CMK (cell line): Measurements from ENCODE around the gene CXorf38.

Experiments
- DNase-seq: peaks from one replicate; pipeline ENCODE4 v3.0.0-alpha.2; 2010; ENCODE audit warnings: low read depth

The CXorf38 gene

DNA sequence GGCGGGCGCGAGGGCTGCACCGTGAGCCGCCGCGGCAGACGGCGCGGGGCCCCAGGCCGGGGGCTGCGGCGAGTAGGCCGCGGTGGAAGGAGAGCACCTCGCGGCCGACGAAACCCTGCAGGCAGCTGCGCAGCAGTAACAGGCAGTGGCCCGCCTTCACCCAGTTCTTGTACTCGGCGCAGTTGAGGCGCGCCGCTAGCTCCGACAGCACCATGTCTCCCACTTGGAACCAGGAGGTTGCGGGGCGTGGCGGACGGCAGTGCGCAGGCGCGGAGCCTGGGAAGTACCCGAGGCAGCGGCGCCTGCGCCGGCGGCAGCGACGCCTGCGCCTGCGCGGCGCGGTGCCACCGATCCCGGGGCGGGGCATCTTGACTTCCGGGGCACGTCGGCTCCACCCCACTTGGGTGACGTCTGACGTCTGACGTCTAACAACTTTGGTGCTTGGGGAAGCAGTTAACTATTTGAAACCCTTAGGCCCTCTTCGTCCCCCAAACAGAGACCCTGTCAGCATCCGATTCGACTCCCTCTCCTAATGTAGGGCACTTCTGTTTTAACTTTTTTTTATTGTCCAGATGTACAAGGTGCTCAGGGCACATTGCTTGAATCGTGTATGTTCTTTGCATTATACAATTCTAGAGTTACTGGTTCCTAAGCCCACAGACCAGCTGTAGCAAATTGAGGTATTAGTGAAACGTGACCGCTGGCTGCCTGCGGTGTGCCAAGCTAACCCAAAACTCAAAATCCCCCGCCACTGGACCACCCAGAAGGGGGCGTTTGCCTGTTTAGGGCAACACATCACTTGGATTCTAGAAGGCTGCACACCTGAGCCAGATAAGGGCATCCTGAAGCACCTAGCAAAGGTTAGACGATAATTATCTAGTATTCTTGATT is at the start of gene CXorf38:
Gene CXorf38 (minus strand): TSS at position 255 of the 891 bp plus-strand sequence. CDS start 41 bp downstream, at position 214.
- peak; percentile 83 for DNase-seq

DNA sequence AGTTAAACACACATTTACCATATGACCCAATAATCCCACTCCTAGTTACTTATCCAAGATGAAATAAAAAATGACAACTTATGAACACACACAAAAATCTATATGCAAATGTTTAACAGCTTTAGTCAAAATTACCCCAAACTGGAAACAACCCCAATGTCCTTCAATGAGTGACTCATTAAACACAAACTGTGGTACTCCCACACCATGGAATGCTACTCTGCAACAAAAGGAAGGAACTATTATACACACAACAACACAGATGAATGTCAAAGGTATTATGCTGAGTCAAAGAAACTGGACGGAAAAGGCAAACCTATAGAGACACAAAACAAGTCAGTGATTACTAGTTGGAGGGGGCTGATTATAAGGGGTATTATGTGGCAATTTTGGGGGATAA is 47.4 kb upstream of the CXorf38 start:
- no peak for DNase-seq

DNA sequence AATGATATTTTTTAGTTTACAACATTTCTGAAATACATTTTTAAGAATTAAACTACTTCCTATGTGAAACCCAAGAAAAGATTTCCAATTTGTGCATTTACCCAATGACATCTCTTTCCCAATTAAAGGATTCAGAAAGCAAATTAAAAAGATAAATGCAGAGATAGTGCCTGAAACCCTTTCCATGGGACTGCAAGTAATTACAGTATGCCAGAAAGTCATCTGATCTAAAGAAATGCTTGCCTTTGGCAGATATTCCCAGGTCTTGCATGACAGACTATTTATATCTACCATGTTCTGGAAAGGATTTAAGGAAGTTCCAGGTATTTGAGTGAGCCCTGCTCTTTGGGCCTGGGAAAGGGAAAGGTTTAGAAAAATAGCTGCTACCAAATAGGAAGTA is 41.6 kb upstream of the CXorf38 start:
- DNase-seq, result no peak

- DNase-seq, result no peak
Observed at GRCh38 chrX:40687169-40687568, 39.8 kb upstream of the CXorf38 start.

DNA sequence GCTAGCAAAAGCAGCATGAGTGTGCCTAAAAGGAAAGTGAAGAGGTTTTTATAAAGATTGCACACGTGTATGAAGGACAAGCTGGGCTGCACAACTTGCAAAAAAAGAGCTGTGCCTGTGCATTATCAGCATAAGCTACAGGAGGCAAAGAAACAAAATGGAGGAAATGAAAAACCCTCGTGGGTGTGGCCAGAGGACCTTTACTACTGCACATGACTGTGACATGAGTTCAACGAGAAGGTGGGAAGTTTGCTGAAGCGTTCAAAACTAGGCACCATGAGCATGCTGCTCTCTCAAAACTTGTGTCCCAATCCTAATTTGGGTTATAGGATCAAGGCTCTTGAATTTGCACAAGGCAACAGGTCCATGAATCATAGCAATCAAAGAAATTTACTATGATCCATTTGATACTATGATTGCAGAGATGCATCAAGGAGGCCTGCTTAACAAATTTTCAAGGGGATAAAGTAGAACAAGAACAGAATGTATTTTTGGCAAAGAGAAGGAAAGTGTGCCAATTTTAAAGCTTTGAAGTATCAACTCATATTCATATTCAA is 38.1 kb upstream of the CXorf38 start:
- no peak for DNase-seq

DNA sequence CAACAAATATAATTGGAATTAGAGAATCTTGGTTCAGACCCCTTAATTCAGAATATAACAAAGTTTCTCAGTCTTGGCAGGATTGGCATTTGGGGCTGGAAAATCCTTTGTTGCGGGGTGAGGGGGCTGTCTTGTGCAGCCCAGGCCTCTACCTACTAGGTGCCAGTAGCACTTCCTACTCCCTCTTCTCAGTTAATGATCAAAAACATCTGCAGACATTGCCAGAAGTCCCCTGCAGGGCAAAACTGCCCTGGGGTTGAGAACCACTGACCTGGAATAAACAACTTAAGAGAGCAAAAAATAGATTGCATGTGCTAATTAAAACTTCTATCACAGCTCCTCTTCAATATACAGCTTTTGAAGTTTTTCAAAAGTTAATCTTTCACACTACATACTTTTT is 36.7 kb upstream of the CXorf38 start:
- no peak for DNase-seq

DNA sequence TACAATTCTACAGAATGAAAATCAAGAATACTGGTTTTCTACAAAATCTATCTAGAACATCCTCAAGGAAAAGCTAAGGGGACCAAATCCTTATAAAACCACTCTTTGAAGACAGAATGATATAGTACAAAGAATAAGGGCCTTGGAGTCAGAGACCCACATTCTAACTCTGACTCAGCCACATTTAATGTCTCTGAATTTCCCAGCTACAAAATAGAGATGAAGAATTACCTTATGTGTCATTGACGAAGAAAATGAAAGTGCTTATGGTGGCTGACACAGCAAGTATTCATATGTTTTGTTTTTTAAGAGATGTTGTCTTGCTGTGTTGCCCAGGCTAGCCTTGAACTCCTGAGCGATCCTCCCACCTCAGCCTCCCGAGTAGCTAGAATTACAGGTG is 35.9 kb upstream of the CXorf38 start:
- DNase-seq, result no peak

DNA sequence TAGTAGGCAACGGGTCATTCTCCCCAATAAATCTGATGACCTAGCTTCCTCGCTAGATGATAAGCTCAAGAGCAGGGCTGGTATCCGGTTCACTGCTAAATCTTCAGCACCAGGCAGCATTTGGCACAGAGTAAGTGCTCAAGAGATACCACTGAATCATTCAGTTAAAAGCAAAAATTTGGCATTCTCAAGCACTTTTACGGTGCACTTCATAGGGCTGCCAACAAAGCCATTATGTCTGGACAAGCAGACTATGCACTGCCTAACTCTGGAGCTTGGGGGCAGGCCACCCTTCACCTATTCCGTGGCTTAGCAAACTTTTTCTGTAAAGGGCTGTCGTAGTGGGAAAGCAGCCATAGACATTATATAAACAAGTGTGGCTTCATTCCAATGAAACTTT is 23.8 kb upstream of the CXorf38 start:
- no peak for DNase-seq

DNA sequence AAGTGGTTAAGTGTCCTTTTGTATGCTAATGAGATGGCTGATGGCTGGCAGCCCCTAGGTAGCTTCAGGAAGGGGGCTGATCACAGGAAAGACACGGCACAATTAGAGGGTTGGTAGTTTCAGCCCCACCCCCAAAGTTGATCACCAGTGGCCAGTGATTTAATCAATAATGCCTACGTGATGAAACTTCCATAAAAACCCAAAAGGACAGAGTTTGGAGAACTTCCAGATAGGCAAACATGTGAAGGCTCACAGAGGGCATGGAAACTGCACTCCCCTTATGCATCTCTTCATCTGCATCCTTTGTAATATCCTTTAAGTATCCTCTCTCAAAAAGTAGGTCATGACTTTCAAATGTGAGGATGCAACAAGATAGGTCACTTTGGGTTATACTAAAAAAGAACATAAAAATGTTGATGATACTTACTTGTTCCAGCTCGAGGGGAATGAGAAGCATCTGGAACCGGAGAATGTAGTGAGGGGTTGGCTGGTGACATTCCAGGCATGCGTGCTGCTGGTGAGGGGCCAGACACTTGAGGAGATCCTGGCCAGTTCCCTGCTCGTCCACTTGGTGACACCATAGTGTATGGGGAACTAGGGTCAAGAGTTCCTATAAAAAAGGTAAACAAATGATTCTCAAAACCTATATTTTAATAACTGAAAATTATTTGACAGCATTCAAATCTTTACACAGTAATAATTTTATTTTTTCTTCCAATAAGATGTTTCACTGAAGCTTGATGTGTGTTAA is 16.7 kb upstream of the CXorf38 start:
- DNase-seq, result no peak

- no peak for DNase-seq
Observed at GRCh38 chrX:40663078-40663740, 15.8 kb upstream of the CXorf38 start.

GRCh38 chrX:40661489-40661888 is 14.1 kb upstream of the CXorf38 start:
- no peak for DNase-seq

- DNase-seq, result no peak
Observed at GRCh38 chrX:40660381-40660780, 13.0 kb upstream of the CXorf38 start.

- DNase-seq, result no peak
Observed at GRCh38 chrX:40653535-40653934, 6.2 kb upstream of the CXorf38 start.

- no peak for DNase-seq
Observed at GRCh38 chrX:40652664-40653063, 5.3 kb upstream of the CXorf38 start.

DNA sequence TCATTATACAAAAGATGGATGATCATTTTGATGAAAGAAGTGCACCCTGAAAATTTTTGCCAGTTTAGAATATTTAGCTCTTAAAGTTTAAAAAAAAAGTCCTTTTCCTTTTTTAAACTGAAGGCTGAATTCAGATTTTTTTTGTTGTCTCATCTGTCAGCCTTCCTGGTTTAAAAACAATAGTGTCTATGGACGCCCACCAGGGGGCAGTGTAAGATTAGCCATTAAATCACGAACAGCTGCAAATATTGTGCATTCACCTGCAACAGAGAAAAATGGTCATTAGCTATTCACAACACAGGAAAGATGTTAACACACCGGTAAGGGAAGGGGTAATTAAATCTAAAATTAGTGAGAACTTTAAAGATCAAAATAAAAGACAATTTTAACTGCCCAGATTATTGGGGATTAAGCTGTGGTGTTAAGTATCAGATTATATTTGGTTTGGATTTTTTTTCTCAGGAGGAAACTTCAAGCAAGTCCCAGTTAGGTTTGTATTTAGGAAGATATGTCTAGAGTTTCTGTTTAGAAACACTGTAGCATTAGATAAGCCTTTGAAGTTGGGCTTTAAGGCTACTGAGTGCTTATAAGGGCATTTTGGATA is 4.4 kb upstream of the CXorf38 start:
- DNase-seq, result no peak

DNA sequence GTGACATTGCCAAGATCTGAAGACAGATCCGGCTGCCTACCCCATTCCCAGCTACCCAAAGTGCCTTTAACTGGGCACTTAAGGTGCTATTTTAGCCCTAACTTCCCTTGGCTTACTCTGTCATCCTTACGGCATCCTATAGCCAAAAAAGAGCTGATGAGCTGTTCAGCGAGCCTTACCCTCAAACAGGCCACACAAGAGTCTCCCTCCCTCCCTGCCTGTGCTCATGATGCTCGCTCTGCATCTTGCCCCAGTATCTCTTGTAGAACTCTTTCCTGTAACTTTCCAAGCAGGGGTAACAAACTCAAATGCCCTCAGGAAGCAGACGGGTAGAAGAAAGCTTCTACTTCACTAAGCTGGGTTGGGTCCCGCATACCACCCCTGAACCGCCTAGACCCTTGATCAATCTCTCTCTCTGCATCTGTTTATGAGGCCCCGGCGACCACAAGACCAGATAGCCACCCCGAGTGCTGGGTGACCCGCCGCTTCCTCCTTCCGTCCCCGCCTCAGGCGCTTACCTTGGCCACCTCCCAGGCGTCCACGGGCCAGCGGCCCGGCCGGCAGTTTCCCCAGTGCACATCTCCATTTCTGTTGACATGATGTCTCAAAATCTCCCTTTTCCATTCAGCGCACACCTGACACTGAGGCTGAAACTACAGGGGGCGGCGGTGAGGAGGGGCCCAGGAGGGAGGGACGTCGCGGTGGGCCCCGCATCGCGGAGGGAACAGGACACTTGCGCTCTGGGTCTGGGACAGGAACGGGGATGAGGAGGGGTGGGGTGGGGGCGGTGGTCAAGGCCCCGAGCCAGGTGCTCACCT is 663 bp downstream of the CXorf38 start:
- peak; percentile 82 for DNase-seq

- peak; percentile 47 for DNase-seq
Observed at GRCh38 chrX:40644821-40645358, 2.5 kb downstream of the CXorf38 start.

GRCh38 chrX:40644176-40644575 is 3.2 kb downstream of the CXorf38 start:
- DNase-seq, result peak; percentile 41

- DNase-seq, result no peak
Observed at GRCh38 chrX:40637687-40638086, 9.7 kb downstream of the CXorf38 start.

DNA sequence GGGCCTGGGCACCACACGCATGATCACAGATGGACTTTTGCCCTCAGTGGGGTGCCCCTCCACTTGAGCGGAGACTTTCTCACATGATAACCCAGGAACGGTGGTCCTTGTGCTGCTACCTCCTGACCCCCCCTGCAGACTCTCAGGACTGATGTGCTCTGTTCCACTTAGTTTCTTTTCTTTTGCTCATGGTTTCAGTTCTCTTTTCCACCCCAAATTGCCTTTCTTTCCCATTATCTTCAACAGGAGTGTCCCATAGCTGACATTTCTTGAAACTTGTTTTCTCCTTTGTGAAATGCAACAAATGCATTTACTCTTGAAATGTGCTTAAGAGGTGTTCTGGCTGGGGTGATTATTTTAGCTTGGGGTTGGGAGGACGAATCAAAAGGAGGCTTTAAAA is 15.2 kb downstream of the CXorf38 start:
- DNase-seq, result no peak

DNA sequence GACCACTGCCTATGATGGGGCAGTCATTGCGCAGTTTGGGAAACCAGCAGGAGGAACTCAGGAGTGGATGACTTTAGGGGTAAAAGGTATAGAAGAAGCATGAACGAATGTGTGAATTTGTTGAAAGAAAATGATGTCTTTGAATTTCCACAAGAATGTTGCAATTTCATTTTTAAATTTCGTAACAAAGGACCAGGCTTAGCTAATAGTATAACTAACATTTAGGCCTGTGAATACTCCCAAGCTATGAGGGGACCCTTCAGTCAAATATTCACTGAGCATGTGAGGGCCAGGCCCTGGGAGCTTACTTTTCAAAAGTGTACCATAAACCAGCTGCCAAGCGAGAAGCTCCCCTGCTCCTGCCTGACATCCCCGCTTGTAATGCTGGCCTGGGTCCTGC is 18.9 kb downstream of the CXorf38 start:
- no peak for DNase-seq
